ENCODE measurements around the gene PSME2. TPM values are rescaled to one million over a fixed set of nuclear protein-coding genes. Genes with fewer than 3 reads are reported as not detected.

PSME2 gene
- total RNA-seq, 2 experiments from 2014 or later = 188 to 290 TPM

- Histone ChIP-seq H3K4me1 (ENCODE audit: insufficient read depth, low read length, poor library complexity, severe bottlenecking) (peaks cover 39% of the 10 kb centered on the region), H3K36me3 (ENCODE audit: insufficient read depth, low read length) (no peaks in the 10 kb centered on the region), H4K20me1 (ENCODE audit: insufficient read depth, low read length) (no peaks in the 10 kb centered on the region), H3K9me2 (ENCODE audit: insufficient read depth, low read length) (no peaks in the 10 kb centered on the region), H3K4me2 (ENCODE audit: low read length) (peak within 1 kb of the TSS; percentile 93), H3K4me3 (ENCODE audit: low read depth, low read length, poor library complexity, severe bottlenecking) (peak within 1 kb of the TSS; percentile 81), H3K9me3 (ENCODE audit: low read length) (no peaks in the 10 kb centered on the region), H3K27ac (ENCODE audit: low read depth, low read length, poor library complexity, severe bottlenecking) (peak within 1 kb of the TSS; percentile 75), H2AFZ (ENCODE audit: low read length) (peak within 1 kb of the TSS; percentile 47), H3K79me2 (ENCODE audit: insufficient read depth, low read depth, low read length) (no peaks in the 10 kb centered on the region)
- ChIA-PET CTCF (ENCODE audit: unreplicated experiment) (interaction anchor here (0.6 to 2.4 kb wide), 6 partner anchors 14 to 337 kb away, joined by 3 to 8 read pairs (median 6); partner anchors contain the start of gene IRF9), POLR2A (interaction anchor here (0.8 to 6.8 kb wide), 13 partner anchors 13 to 539 kb away, joined by 3 to 80 read pairs (median 5); partner anchors contain the start of genes AP1G2, CHMP4A, DCAF11 and EMC9)
- DNase-seq (ENCODE audit: low spot score) = peak; percentile 88
- TF ChIP-seq CTCF (conservative IDR thresholded peaks at IDR 0.05; ENCODE audit: low read length) (peak; percentile 24; the same call in 1 of the 2 replicates), EZH2phosphoT487 (IDR thresholded peaks at IDR 0.05; ENCODE audit: borderline replicate concordance, low read depth, low read length) (no peak)
- intact Hi-C loops (cut with micrococcal nuclease; ENCODE audit: unreplicated experiment) = loop anchor here (1.0 kb wide), 5 partner anchors 14 to 80 kb away; partner anchors contain the start of genes DCAF11, IRF9, NRL and PSME2
- TSS peak; percentile 87 for BruUV-seq (replicated peaks)
Measured at GRCh38 chr14:24093901-24094840, 52.2 kb downstream of the PSME2 start, which contains the start of gene PCK2. TSS of gene PCK2 (plus strand) at chr14:24094311. CDS start at chr14:24094406, 95 bp downstream.

Small RNA genes within 50 kb of the gene (microRNA-seq; reads per million reads assigned to microRNA genes)
- gene MIR7703 (ENCODE audit: borderline replicate concordance) = not detected

Small RNA genes within 50 kb of the gene (small RNA-seq; reads per million reads assigned to genes)
- gene AL136295.4 = not detected
- 0.16 reads per million for gene IPO4
- not detected for gene IRF9
- 3.9 reads per million, percentile 89 among the genes with 10 or more reads in this experiment for gene RNA5SP383

Other genes starting within 250 kb of the PSME2 start
Only the 30 nearest of the 31 such genes appear.
- 18.5 and 18.7 TPM in 2 replicates for gene DHRS4, start 192.8 kb downstream of the PSME2 start, total RNA-seq (2014; rRNA removed; shearing (Covaris generic))
- gene DHRS4, start 192.8 kb downstream of the PSME2 start, total RNA-seq (2022) = 18.8 and 19.6 TPM in 2 replicates
- gene DHRS4L2, start 157.7 kb downstream of the PSME2 start, total RNA-seq (2014; rRNA removed; shearing (Covaris generic)) = 12.9 and 24.2 TPM in 2 replicates
- 18.6 and 18.8 TPM in 2 replicates for gene DHRS4L2, start 157.7 kb downstream of the PSME2 start, total RNA-seq (2022)
- gene CARMIL3, start 94.6 kb downstream of the PSME2 start, total RNA-seq (2014; rRNA removed; shearing (Covaris generic)) = 0.03 and 0.32 TPM in 2 replicates
- 0.21 TPM in 1 of 2 replicates, not detected in the other for gene CARMIL3, start 94.6 kb downstream of the PSME2 start, total RNA-seq (2022)
- 0.10 TPM in 1 of 2 replicates, not detected in the other for gene CPNE6, start 75.0 kb downstream of the PSME2 start, total RNA-seq (2014; rRNA removed; shearing (Covaris generic))
- not detected in 2 replicates for gene CPNE6, start 75.0 kb downstream of the PSME2 start, total RNA-seq (2022)
- 33.7 and 43.6 TPM in 2 replicates for gene PCK2, start 52.3 kb downstream of the PSME2 start, total RNA-seq (2014; rRNA removed; shearing (Covaris generic))
- gene PCK2, start 52.3 kb downstream of the PSME2 start, total RNA-seq (2022) = 130 TPM in 2 replicates
- 75.5 and 79.2 TPM in 2 replicates for gene DCAF11, start 31.8 kb downstream of the PSME2 start, total RNA-seq (2014; rRNA removed; shearing (Covaris generic))
- 63.6 and 77.3 TPM in 2 replicates for gene DCAF11, start 31.8 kb downstream of the PSME2 start, total RNA-seq (2022)
- 3.1 and 4.6 TPM in 2 replicates for gene NRL, start 31.7 kb downstream of the PSME2 start, total RNA-seq (2014; rRNA removed; shearing (Covaris generic))
- gene NRL, start 31.7 kb downstream of the PSME2 start, total RNA-seq (2022) = 7.5 and 8.1 TPM in 2 replicates
- gene FITM1, start 16.0 kb downstream of the PSME2 start, total RNA-seq (2014; rRNA removed; shearing (Covaris generic)) = 0.28 TPM in 2 replicates
- gene FITM1, start 16.0 kb downstream of the PSME2 start, total RNA-seq (2022) = 0.97 and 1.4 TPM in 2 replicates
- gene PSME1, start 10.4 kb downstream of the PSME2 start, total RNA-seq (2014; rRNA removed; shearing (Covaris generic)) = 187 and 213 TPM in 2 replicates
- gene PSME1, start 10.4 kb downstream of the PSME2 start, total RNA-seq (2022) = 146 and 149 TPM in 2 replicates
- 73.2 and 74.8 TPM in 2 replicates for gene EMC9, start 5.0 kb downstream of the PSME2 start, total RNA-seq (2014; rRNA removed; shearing (Covaris generic))
- gene EMC9, start 5.0 kb downstream of the PSME2 start, total RNA-seq (2022) = 72.0 and 72.9 TPM in 2 replicates
- gene RNF31, start 888 bp upstream of the PSME2 start, total RNA-seq (2014; rRNA removed; shearing (Covaris generic)) = 37.8 and 66.1 TPM in 2 replicates
- 57.8 and 58.1 TPM in 2 replicates for gene RNF31, start 888 bp upstream of the PSME2 start, total RNA-seq (2022)
- 35.1 and 40.7 TPM in 2 replicates for gene IRF9, start 14.7 kb upstream of the PSME2 start, total RNA-seq (2014; rRNA removed; shearing (Covaris generic))
- gene IRF9, start 14.7 kb upstream of the PSME2 start, total RNA-seq (2022) = 36.2 and 39.1 TPM in 2 replicates
- 4.3 and 9.8 TPM in 2 replicates for gene REC8, start 25.5 kb upstream of the PSME2 start, total RNA-seq (2014; rRNA removed; shearing (Covaris generic))
- 12.6 and 14.2 TPM in 2 replicates for gene REC8, start 25.5 kb upstream of the PSME2 start, total RNA-seq (2022)
- gene IPO4, start 42.2 kb upstream of the PSME2 start, total RNA-seq (2014; rRNA removed; shearing (Covaris generic)) = 48.4 and 59.2 TPM in 2 replicates
- 49.3 and 53.1 TPM in 2 replicates for gene IPO4, start 42.2 kb upstream of the PSME2 start, total RNA-seq (2022)
- gene TM9SF1, start 48.8 kb upstream of the PSME2 start, total RNA-seq (2014; rRNA removed; shearing (Covaris generic)) = 23.4 and 31.3 TPM in 2 replicates
- 23.1 and 27.8 TPM in 2 replicates for gene TM9SF1, start 48.8 kb upstream of the PSME2 start, total RNA-seq (2022)
- gene TSSK4, start 59.1 kb upstream of the PSME2 start, total RNA-seq (2014; rRNA removed; shearing (Covaris generic)) = not detected in 2 replicates
- 1.1 and 1.5 TPM in 2 replicates for gene TSSK4, start 59.1 kb upstream of the PSME2 start, total RNA-seq (2022)
- gene CHMP4A, start 66.9 kb upstream of the PSME2 start, total RNA-seq (2014; rRNA removed; shearing (Covaris generic)) = 48.5 and 65.7 TPM in 2 replicates
- gene CHMP4A, start 66.9 kb upstream of the PSME2 start, total RNA-seq (2022) = 67.6 and 72.9 TPM in 2 replicates
- gene MDP1, start 69.5 kb upstream of the PSME2 start, total RNA-seq (2014; rRNA removed; shearing (Covaris generic)) = 21.5 and 23.2 TPM in 2 replicates
- gene MDP1, start 69.5 kb upstream of the PSME2 start, total RNA-seq (2022) = 26.6 and 30.9 TPM in 2 replicates
- gene NEDD8, start 85.8 kb upstream of the PSME2 start, total RNA-seq (2014; rRNA removed; shearing (Covaris generic)) = 167 and 285 TPM in 2 replicates
- gene NEDD8, start 85.8 kb upstream of the PSME2 start, total RNA-seq (2022) = 174 and 182 TPM in 2 replicates
- 39.4 and 51.4 TPM in 2 replicates for gene GMPR2, start 86.3 kb upstream of the PSME2 start, total RNA-seq (2014; rRNA removed; shearing (Covaris generic))
- 61.4 and 62.3 TPM in 2 replicates for gene GMPR2, start 86.3 kb upstream of the PSME2 start, total RNA-seq (2022)
- 63.9 and 70.1 TPM in 2 replicates for gene TINF2, start 96.0 kb upstream of the PSME2 start, total RNA-seq (2014; rRNA removed; shearing (Covaris generic))
- gene TINF2, start 96.0 kb upstream of the PSME2 start, total RNA-seq (2022) = 76.1 and 77.5 TPM in 2 replicates
- 3.0 and 5.2 TPM in 2 replicates for gene TGM1, start 116.6 kb upstream of the PSME2 start, total RNA-seq (2014; rRNA removed; shearing (Covaris generic))
- gene TGM1, start 116.6 kb upstream of the PSME2 start, total RNA-seq (2022) = 5.4 and 7.0 TPM in 2 replicates
- gene RABGGTA, start 125.0 kb upstream of the PSME2 start, total RNA-seq (2014; rRNA removed; shearing (Covaris generic)) = 16.7 and 24.3 TPM in 2 replicates
- gene RABGGTA, start 125.0 kb upstream of the PSME2 start, total RNA-seq (2022) = 27.3 and 29.7 TPM in 2 replicates
- gene DHRS1, start 153.2 kb upstream of the PSME2 start, total RNA-seq (2014; rRNA removed; shearing (Covaris generic)) = 21.0 and 27.4 TPM in 2 replicates
- gene DHRS1, start 153.2 kb upstream of the PSME2 start, total RNA-seq (2022) = 34.9 and 35.6 TPM in 2 replicates
- gene NOP9, start 153.2 kb upstream of the PSME2 start, total RNA-seq (2014; rRNA removed; shearing (Covaris generic)) = 30.6 and 33.2 TPM in 2 replicates
- 44.0 and 52.6 TPM in 2 replicates for gene NOP9, start 153.2 kb upstream of the PSME2 start, total RNA-seq (2022)
- gene CIDEB, start 161.4 kb upstream of the PSME2 start, total RNA-seq (2014; rRNA removed; shearing (Covaris generic)) = not detected in 2 replicates
- gene CIDEB, start 161.4 kb upstream of the PSME2 start, total RNA-seq (2022) = 1.6 and 3.2 TPM in 2 replicates
- 15.7 and 18.2 TPM in 2 replicates for gene LTB4R2, start 163.5 kb upstream of the PSME2 start, total RNA-seq (2014; rRNA removed; shearing (Covaris generic))
- 37.6 TPM in 2 replicates for gene LTB4R2, start 163.5 kb upstream of the PSME2 start, total RNA-seq (2022)
- gene LTB4R, start 164.9 kb upstream of the PSME2 start, total RNA-seq (2014; rRNA removed; shearing (Covaris generic)) = 15.8 and 17.9 TPM in 2 replicates
- gene LTB4R, start 164.9 kb upstream of the PSME2 start, total RNA-seq (2022) = 28.3 and 30.5 TPM in 2 replicates
- 0.26 and 2.0 TPM in 2 replicates for gene ADCY4, start 188.5 kb upstream of the PSME2 start, total RNA-seq (2014; rRNA removed; shearing (Covaris generic))
- 3.4 and 6.0 TPM in 2 replicates for gene ADCY4, start 188.5 kb upstream of the PSME2 start, total RNA-seq (2022)
- gene RIPK3, start 193.4 kb upstream of the PSME2 start, total RNA-seq (2014; rRNA removed; shearing (Covaris generic)) = 8.1 and 13.8 TPM in 2 replicates
- 14.5 and 18.8 TPM in 2 replicates for gene RIPK3, start 193.4 kb upstream of the PSME2 start, total RNA-seq (2022)